Adipose tissue (tissue), 3 donors: Measurements from ENCODE around the gene UNC5C. TPM values are rescaled to one million over a fixed set of nuclear protein-coding genes. Genes with fewer than 3 reads are reported as not detected.

Experiments used
- H3K27ac ChIP-seq: one replicate; pipeline ENCODE4 v1.5.1; 2013; ENCODE audit warnings: low read depth, low read length
- WGBS, 3 donors: extraction: QIAGEN DNeasy Blood & Tissue Kit; methylation state at CpG; one replicate each; pipeline ENCODE4 v1.1.7; 2013; 5-methylcytosine and 5-hydroxymethylcytosine counted together
- polyA plus RNA-seq, 3 donors: library from polyadenylated mRNA; stranded (reverse); fragments of 200-250 nt; gene quantifications; one replicate each; pipeline ENCODE4 v1.2.3, GENCODE V29; 2013
- donor health status: healthy with polysubstance abuse.
- donor health status: Bipolar disorder and iron deficiency.
- donor health status: healthy.

Gene UNC5C
- polyA plus RNA-seq, 3 donors = 0.15 to 2.6 (median 0.67) TPM

DNA sequence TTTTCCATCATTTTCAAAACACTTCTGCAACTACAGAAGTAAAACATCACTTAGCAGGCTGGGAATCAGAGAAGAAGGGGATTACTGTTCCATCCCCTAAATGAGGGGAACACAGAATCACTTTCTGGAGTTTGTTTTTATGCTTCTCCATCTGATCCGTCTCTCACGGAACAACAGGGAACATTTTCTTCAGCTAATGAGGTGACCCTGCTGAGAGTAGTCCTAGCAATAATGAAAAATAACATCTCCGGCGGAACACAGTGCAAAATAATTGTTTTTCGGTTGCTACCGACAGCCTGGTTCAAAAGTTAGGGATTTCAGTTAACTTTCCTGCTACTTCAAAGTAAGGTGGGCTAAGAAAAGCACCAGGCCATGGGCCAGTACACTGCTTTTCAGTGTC, 322.9 kb downstream of the UNC5C start:
- WGBS, 3 donors = 90 to 92% (median 91%) methylated on average over 6 of the region's 6 CpGs
- no peak overlapping the region for H3K27ac ChIP-seq

DNA sequence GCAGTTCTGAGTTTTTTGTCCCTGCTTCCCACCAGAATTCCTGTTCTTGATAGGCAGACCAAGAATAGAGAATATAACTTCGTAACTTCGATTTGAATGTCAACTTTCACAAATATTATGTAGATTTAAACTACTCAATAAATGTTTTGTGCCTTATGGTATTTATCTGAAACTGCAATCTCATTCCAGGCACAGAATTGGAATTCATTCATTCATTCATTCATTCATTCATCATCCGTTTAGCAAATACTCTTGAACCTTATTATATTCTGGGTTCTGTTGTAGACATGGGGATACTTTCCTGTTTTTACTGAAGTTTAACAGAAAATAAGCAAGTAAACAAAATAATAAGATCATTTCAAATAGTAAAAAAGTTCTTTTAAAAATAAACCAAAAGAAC, 324.4 kb downstream of the UNC5C start:
- no peak overlapping the region for H3K27ac ChIP-seq
- 94 to 96% (median 96%) methylated on average over 3 of the region's 3 CpGs for WGBS, 3 donors

DNA sequence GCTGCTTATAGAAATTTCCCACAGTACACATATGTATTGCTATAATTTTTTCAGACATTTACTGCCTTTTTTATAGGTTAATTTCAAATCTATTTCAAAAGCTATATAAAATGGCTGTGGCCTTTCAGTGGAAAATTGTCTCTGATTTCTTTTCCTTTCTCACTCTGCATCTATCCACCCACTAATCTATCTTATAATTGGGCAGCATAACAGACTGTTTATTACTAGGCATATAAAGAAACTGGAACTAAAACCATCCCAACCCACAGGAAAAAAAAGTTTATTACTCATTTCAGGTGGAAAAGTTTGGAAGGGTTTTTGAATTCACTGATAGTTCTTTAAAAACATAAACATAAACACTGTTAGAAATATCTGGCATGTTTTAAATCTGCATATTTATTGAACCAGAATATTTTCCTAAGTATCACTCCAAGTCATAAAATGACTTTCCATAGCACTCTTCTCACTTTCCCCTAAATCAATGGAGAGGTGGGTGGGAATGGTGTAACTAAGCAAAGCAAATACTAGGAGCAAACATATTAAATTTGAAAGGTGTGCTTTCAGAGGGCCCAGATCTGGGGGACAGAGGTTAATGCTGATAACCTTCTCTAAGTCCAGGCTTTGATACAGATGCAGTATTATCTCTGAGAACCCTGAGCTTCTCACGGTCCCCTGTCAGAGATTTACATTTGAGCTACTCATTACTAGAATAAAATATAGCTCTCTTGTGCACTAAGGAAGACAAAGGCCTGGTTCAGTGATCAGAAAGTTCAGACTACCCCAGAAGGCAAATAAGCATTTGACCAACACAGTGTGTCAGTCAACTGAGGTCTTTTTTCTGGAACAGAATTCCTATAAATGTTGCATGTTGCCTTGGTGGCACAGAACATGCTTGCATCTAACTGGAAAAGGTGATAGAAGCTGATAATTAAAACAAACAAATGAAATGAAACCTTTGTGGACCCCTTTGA, 328.3 kb downstream of the UNC5C start:
- 48 to 87% (median 76%) methylated on average over 1 of the region's 1 CpG for WGBS, 3 donors
- H3K27ac ChIP-seq = no peak overlapping the region

DNA sequence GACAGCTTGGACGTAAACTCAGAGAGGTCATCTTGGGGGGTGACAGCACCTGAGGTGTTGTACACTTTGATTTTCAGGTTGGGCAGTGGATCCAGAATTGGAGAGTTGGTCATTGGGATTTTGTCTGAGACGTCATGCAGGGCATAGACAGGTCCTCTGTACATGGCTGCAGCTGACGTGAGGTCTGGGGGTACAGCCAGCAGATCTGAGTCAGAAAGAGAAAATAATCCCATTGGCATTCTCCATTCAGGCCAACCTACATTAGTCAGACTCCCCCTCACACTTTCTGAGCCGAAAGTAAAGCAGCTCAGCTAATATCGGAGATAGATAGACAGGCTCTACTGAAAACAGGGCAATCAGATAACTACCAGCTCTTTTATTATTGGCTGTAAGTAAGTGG, 329.7 kb downstream of the UNC5C start:
- 89 to 93% (median 90%) methylated on average over 5 of the region's 5 CpGs for WGBS, 3 donors
- no peak overlapping the region for H3K27ac ChIP-seq

DNA sequence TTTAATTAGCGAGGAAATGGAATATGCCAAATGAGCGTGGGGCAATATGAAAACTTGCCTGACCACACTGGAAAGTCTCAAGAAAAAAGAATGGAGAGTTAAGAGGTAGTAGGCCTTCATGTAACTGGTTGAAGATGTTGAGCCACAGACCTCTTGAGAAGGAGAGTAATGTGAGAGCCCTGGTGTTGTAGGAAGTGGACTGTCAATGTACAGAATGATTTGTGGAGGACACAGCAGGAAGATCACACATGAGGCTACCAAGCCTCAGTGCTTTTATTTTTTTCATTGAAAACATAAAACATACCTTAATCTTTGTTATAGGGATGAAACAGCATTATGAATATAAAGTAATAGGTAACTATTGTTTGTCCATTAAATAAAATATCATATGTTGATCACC, 331.6 kb downstream of the UNC5C start:
- WGBS, 3 donors = 67 to 87% (median 74%) methylated on average over 2 of the region's 2 CpGs
- no peak overlapping the region for H3K27ac ChIP-seq

DNA sequence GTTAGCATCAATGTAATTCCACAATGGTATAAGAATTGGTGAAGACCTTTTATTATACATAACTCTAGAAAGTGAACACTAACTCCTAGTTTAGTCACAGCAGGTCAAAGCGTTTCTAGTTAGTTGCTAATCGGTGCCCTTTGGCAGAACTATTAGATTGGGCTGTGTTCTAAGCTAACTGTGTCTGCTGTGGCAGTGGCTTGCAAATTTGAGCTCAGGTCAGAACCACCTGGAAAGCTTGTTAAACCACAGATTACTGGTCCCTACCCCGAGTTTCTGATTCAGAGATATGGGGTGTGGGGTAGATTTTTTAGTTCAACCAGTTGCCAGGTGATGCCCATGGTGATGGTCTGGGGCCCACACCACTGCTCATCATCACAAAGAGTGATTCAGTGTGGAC, 332.1 kb downstream of the UNC5C start:
- WGBS, 3 donors = 76 to 85% (median 83%) methylated on average over 3 of the region's 3 CpGs
- H3K27ac ChIP-seq = no peak overlapping the region

DNA sequence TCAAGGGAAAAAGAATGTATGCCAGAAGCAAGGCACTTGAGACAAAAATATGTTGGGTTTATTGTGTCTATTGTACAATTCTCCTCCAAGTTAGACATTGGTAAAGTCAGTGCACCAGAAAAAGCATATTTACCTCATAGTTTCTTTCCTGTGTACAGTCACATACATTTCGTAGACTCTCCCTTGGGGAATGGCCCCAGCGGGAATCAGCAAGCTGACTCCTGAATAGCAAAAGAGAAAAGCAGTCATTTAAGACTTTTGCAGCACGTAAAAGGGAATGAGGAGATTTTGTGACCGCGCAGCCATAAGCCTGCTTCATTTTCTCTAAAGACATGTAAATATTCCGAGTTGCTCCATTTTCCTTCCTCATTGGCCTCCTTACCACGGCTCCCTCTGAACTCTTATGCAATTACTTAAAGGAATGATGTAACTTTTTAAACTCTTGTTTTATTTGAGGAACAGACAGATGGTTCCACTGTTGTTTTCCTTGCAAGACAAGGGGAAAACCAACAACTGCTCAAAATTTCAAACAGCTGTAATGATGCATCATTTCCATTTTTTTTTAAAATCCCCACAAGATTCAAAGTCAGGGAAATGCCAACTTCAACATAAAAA, 332.7 kb downstream of the UNC5C start:
- whole genome bisulfite sequencing, 3 donors = 58 to 85% (median 61%) methylated on average over 7 of the region's 7 CpGs
- no peak overlapping the region for H3K27ac ChIP-seq

DNA sequence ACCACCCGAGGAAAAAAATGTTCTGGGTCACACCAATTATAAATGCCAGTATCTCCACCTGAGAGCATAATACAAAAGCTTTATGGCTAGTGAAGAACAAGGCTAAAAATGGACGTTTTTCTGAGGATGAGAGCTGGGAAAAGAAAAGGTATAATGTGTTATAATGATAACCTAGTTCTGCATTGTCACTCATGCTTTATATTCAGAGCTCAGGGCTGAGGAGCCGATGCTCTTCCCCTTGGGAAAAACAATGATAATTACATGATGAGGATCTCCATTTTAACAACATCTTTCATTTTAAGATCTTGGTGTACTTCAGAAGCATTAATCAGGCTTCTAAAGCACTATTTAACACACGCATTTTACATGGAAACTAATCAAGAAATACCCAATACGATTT, 333.7 kb downstream of the UNC5C start:
- 76 to 85% (median 78%) methylated on average over 5 of the region's 5 CpGs for WGBS, 3 donors

DNA sequence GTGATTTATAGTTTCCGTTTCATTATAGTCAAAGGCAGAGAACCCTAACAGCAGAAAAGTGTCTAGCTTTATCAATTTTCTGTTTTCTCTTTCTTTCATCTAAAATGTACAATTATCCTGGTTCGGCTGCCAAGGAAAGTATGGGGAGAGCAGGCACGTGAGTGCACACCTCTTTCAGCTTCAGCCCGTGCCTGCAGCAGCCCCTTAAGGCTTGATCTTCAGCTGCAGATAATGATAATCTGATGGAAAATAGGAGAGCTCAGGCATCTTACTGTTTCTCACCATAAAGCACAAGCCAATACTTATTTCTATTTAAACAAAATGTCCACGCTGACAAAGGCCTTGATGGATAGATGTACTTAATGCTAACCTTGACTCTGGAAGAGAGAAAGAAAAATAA, 334.4 kb downstream of the UNC5C start:
- H3K27ac ChIP-seq = no peak overlapping the region
- WGBS, 3 donors = 79 to 89% (median 82%) methylated on average over 5 of the region's 5 CpGs

More for the DNA sequence above, 333.7 kb downstream of the UNC5C start:
- H3K27ac ChIP-seq = no peak overlapping the region

DNA sequence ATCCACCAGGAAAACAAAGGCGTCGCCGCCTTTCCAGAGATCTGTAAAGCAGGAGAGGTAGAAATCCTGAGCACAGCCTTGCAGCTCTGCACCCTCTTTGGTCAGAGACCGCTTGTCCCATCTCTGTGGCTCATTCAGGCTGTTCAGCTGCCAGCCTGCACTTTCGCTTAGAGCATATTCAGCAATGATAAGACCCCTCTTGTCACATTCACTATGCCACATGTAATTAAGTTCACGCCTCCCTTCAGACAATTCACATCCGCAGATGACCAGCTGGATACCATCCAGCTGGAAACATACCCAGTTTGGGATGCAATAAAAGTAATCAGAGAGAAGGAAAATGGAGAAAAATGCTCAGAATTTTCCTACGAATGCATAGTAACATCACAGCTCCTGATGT, 335.4 kb downstream of the UNC5C start:
- 50 to 78% (median 65%) methylated on average over 8 of the region's 8 CpGs for WGBS, 3 donors
- no peak overlapping the region for H3K27ac ChIP-seq

DNA sequence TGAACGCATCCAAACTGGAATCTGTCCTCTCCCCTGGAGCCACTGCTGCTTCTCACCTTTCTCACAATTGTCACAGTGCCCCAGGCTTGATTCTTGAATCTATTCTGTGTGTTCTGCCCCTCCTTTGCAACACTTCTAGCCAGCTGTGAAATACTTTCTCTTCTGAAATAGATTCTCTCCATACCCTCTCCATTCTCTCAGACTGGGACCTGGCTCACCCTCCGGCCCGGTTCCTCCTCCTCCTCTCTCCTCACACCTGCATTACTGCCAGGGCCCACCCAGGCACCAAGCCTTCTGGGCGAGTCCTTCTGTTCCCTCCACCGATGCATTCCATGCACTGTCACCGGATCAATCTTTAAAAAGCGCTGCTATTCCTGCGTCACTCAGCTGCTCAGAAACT, 336.1 kb downstream of the UNC5C start:
- 44 to 88% (median 79%) methylated on average over 8 of the region's 8 CpGs for WGBS, 3 donors
- no peak overlapping the region for H3K27ac ChIP-seq

DNA sequence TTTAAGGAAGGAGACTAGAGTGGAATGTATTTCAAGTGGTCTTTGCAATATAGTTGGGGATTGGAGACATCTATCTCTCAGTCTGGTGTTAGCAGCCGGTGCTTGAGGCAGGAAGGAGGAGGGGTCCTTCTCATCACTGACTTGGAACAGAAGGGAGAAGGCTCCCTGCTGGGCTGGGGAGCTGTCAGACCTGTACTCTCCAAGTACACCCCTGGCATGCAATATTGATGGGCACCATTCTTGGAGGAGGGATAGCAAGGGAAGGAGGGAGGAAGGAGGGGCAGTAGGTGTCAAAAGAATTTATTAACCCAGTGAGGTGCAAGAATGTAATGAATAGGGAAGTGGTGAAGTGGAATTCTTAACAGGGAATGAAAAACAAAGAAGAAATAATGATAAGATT, 338.8 kb downstream of the UNC5C start:
- 69 to 89% (median 84%) methylated on average over 1 of the region's 1 CpG for WGBS, 3 donors
- no peak overlapping the region for H3K27ac ChIP-seq

DNA sequence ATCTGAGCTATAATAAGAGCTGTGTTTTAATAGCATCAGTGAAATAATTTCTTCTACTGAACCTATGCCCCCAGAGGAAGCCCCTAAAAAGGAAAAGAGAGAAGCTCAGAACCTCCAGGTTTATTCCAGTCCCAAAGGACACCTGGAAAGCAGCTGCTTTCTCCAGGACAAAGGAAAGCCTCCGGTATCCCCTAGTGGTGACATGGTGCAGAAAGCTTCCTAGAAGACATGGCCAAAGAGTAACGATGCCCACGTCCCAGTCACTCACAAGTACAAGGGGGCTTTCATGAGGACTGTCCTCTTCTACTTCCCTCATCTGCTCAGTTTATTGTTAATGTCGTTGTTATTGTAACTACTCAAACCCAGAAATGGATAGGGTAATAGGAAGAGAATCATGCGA, 343.9 kb downstream of the UNC5C start:
- 49 to 51% (median 50%) methylated on average over 5 of the region's 5 CpGs for WGBS, 3 donors
- H3K27ac ChIP-seq = no peak overlapping the region

DNA sequence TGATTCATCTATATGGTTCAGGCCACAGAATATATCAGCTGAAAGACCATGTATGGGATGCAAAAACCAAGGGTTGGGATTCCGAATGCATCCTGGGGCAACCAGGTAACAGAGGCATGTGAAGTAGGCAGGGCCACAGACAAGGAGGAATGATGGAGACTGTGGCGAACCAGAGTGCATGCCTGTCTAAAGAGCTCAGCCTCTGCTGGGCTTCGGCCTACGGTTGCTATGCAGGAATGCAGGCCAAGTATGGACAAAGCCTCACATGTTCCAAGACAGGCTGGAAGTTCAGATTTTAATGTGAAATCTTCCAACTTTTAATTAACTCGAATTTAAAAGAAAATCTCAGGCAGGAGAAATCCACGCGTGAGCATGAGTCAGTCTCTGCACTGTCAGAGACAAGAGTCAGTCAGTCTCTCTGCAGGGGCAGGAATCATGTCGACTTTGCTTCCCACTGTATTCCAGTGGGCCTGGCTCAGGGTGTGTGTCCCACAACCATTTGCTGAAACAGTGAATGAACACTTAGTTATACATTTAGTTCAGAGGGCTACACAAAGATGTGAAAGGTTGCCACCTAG, 344.4 kb downstream of the UNC5C start:
- 64 to 79% (median 70%) methylated on average over 8 of the region's 8 CpGs for WGBS, 3 donors

DNA sequence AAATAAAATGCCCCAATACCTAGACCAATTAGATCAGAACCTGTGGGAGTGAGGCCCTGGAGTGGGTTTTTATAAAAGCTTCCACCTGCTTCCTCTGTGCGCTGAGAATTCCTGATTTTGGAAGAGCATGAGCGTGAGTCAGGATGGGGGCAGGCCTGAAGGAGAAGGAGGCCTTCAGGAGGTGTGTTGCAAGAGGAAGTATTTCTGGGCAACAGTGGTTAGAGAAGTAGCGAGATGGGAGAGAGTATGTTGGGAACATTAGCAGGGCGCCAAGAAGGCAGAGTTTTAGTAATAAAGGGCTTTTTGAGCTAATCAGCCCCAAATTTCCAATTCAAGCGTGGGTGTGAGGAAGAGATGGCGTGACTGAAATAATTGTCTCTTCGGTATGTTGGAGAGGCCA, 349.8 kb downstream of the UNC5C start:
- WGBS, 3 donors = 70 to 94% (median 79%) methylated on average over 7 of the region's 7 CpGs
- H3K27ac ChIP-seq = no peak overlapping the region

More for the DNA sequence above, 344.4 kb downstream of the UNC5C start:
- no peak overlapping the region for H3K27ac ChIP-seq

DNA sequence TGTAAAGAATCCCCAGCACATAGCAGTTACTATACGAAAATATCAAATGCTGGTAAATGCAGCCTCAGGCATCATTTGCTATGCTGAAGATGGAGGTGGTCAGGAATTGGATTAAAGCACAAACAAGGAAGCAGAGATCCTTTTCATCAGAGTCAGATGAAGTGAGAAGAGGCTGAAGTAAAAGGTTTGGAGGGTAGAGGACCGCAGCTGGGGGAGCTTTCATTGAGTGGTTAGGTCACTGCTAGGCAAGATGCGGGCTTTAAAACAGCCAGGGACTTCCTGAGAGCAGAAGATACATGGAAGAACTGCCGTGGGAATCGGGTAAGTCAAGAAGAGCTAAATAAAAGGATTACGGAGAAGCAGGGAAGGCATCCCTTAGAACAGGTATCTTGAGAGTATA, 351.4 kb downstream of the UNC5C start:
- 74 to 78% (median 75%) methylated on average over 6 of the region's 6 CpGs for WGBS, 3 donors

DNA sequence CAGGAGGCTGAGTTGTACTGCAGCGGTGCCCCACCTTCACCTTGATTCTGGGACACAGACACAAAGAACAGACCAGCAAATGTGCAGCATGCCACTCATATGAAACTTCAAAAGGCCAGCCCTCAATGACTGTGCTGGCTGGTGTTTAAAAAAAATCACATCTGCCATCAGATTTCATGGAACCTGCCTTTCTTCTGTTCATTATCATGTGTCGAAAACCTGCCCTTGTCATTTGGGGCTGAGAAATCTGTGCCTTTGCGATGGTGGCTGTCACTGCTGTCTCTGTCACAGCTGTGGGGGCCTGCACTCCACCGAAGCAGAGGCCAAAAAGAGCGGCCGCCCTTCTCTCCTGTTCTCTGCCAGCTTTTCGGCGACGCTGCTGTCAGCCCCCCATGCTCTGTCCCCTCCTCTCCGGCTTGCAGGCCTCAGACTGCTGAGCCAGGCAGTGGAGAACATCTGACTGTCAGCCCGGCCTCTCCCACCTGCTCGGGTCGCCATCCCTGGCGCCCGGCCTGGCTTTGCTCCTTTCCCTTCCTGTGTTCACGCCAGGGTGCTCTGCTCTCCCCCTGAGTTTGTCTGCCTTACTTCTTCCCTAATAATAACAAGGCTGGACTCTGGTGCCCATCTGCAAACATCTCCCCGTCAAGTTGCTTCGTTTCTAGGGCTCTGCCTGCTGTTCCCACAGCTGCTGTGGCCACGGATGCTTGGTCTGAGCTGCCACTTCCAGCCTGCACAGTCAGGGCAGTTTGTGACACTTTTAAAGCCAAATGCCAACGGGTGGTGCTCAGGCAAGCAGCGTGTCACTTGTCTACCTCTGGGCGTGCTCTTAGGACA, 355.2 kb downstream of the UNC5C start:
- no peak overlapping the region for H3K27ac ChIP-seq
- 67 to 83% (median 80%) methylated on average over 21 to 22 of the region's 22 CpGs for WGBS, 3 donors

More for the DNA sequence above, 351.4 kb downstream of the UNC5C start:
- no peak overlapping the region for H3K27ac ChIP-seq

DNA sequence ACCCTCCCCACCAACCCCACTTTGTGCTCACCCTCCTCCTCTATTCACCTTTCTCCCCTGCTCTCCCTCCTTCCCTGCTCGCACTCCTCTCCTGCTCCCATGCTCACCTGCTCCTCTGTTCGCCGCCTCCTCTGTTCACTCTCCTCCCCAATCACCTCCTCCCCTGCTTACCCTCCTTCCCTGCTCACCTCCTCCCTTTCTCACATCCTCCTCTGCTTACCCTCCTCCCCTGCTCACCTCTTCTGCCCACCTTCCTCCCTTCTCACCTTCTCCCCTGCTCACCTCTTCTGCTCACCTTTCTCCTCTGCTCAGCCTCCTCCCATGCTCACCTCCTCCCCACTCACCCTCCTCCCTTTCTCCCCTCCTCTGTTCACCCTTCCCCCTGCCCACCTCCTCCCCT, 357.2 kb downstream of the UNC5C start:
- no peak overlapping the region for H3K27ac ChIP-seq
- WGBS, 3 donors = 91 to 96% (median 93%) methylated on average over 3 of the region's 3 CpGs
